HG02885 (cell line): ENCODE results near the gene SPTBN5.

Experiments used
- ATAC-seq: cut with Tn5 transposase; IDR thresholded peaks from one replicate; pipeline ENCODE4 v1.9.1; 2021; ENCODE audit warnings: mild to moderate bottlenecking; ENCODE audit not compliant: unreplicated experiment, poor library complexity

The SPTBN5 gene

GRCh38 chr15:41811432-41812195 lies 82.2 kb downstream of the SPTBN5 start:
- ATAC-seq = no peak

GRCh38 chr15:41810651-41811431 lies 83.0 kb downstream of the SPTBN5 start:
- ATAC-seq = no peak

- no peak for ATAC-seq
Measured at GRCh38 chr15:41809526-41810220, 84.2 kb downstream of the SPTBN5 start.

- ATAC-seq = no peak
Measured at GRCh38 chr15:41809121-41809520, 84.7 kb downstream of the SPTBN5 start.

GRCh38 chr15:41806291-41807181 lies 87.3 kb downstream of the SPTBN5 start:
- no peak for ATAC-seq

GRCh38 chr15:41805711-41806110 lies 88.1 kb downstream of the SPTBN5 start:
- ATAC-seq = no peak

GRCh38 chr15:41804916-41805666 lies 88.8 kb downstream of the SPTBN5 start:
- ATAC-seq = no peak

- ATAC-seq = no peak
Measured at GRCh38 chr15:41804361-41804760, 89.5 kb downstream of the SPTBN5 start.

GRCh38 chr15:41801850-41802455 lies 91.9 kb downstream of the SPTBN5 start:
- no peak for ATAC-seq

GRCh38 chr15:41801185-41801584 lies 92.7 kb downstream of the SPTBN5 start:
- ATAC-seq = no peak

- ATAC-seq = no peak
Measured at GRCh38 chr15:41799488-41799805, 94.4 kb downstream of the SPTBN5 start.

GRCh38 chr15:41798607-41799487 lies 95.0 kb downstream of the SPTBN5 start:
- ATAC-seq = no peak
